NCI-H510A treated with DMSO at 0.1 percent for 48 hours (cell line): ENCODE results near the gene GRAP2.
"Not testable (repeated sequence)": the region's sequence is repeated elsewhere in the genome, so short reads cannot be mapped to it uniquely, and the experiment has no call there.

Experiments used
- DNase-seq: peaks from one replicate; lab custom pipeline; 2025; lab: John Stamatoyannopoulos, UW

Gene GRAP2

DNA sequence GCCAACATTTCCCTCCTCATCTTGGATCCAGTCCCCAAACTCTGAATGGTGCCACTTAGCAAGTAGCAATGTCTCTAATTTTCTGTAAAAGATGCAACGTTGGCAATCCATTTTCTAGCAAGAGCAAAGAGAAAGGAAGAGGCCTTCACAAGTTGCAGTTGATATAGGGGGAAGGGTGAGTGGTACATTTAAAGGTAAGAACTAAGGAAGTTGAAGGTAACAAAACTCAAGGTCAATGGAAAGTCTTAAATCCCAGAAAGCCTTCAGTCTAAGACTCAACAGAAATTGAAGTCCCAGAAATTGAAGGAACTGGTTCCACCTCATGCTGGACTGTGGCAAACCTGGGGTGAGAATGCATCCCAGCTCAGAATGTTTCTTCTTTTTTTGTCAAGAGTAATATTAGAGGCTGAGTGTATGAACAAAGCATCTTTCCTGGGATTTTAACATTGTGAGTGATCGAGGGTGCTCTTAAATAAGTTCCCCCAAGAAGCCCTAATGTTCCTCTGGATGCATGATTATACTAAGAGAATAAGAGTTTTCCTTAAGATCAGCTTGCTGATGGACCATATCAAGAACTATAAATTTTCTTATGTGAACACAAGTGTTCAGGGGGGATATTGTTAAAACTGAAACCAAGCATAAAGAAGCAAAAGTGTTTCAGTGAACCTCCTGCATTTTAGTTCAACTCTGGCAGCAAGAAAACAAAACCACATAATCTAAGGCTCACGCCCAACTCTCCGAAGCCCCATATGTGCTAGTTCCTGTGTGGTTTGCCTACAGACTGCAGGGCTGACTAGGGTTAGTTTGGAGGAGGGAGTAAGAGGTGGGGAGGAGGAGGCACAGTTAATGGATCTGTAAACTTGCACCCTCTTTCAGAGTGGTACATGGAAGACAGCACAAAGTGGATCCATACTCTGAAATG, at the start of gene GRAP2:
TSS of gene GRAP2 (plus strand) at position 779 of the 922 bp plus-strand sequence. CDS start 46,023 bp downstream, outside the sequence.
- DNase-seq = no peak

GRCh38 chr22:39851606-39852315, 49.1 kb upstream of the GRAP2 start:
- no peak for DNase-seq

GRCh38 chr22:39852799-39853198, 48.1 kb upstream of the GRAP2 start:
- no peak for DNase-seq

DNA sequence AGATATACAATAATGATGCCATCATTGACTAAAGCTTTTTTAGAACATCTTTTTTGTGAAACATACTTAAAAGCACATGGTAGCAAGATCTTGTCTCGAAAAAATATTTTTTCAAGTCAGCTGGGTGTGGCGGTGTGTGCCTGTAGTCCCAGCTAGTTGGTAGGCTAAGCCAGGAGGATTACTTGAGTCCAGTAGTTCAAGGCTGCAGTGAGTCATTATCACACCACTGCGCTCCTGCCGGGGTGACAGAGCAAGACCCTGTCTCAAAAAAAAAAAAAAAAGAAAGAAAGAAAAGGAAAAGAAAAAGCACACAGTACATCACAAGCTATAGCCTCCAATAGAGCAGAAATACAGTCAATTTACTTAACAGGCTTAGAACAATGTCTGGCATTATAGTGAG, 44.3 kb upstream of the GRAP2 start:
- DNase-seq = no peak

DNA sequence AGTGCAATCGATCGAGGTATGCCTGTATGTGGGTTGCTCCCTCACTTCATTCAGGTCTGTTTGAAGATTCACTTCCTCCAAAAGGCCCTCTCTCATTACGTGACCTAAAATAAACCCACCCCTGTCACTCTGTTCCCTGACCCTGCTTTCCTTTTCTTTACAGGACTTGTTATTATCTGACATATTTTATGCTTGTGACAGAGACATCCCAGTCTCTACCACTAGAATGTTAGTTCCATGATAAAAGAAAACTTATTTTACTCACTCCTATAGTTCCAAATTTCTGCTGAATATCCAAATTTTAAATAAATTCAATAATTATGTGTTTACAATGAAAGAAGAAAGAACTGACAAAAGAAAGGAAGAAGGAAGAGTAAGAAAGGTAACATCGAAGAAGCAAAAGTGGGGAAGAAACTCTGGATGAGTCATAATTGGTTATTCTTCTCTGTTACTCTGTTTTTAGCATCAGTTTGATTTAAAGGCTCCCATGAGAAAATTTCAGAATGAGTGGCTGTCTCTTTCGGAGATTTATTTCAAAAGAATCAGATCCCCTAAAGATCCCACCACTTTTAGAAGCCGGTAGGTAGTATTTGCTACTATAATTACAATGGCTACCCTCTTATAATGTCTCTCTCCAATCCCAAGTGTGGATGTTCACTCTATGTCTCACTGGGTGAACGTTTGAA, 40.8 kb upstream of the GRAP2 start:
- DNase-seq = no peak

DNA sequence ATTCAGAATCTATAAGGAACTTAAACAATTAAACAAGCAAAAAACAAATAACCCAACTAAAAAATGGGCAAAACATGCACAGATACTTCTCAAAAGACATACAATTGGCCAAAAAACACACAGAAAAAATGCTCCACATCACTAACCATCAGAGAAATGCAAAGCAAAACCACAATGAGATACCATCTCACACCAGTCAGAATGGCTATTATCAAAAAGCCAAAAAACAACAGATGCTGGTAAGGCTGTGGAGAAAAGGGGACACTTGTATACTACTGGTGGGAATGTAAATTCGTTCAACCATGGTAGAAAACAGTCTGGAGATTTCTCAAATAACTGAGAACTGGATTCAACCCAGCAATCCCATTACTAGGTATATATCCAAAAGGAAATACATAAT, 32.1 kb upstream of the GRAP2 start:
- DNase-seq = no peak

DNA sequence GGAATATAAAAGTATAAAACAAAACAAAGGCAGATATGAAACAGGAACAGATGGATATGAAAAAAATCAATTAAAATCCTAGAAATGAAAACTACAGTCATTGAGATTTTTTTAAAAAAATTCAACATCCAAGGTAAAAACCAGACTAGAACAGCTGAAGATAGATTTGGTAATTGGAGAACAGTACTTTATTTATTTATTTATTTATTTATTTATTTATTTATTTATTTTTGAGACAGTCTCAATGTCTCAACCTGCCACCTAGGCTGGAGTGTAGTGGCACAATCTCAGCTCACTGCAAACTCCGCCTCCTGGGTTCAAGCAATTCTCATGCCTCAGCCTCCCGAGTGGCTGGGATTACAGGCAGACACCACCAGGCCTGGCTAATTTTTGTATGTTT, 31.1 kb upstream of the GRAP2 start:
- DNase-seq = not testable (repeated sequence)

DNA sequence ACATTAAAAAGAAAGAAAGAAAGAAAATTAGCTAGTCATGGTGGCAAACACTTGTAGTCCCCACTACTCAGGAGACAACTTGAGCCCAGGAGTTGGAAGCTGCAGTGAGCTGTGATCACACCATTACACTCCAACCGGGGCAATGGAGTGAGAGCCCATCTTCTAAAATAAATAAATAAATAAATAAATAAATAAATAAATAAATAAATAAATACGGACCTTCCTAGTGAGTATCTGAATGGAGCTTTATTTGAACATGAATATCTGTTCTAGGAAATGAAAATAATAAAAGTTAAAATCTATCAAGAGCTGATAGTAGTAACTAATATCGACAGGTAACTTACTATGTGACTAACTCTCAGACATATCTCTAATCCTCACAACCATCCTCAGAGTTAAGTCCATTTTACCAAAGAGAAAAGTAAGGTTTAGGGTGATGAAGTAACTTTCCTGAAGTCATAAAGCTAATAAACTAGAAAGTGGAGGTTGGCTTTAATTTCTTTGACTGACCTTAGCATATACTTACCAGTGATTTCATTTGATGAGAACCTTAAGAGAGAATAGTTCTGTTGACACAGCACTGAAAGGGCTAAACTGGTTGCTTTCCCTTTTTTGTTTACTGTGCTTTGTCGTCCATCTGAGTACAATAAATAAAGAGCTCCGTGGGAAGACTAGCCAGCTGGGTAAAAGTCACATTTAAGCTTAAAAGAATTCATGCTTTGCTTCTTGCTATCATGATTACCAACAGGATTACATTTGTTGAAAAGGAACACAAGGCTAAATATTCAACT, 29.7 kb upstream of the GRAP2 start:
- no peak for DNase-seq

GRCh38 chr22:39872548-39872947, 28.3 kb upstream of the GRAP2 start:
- DNase-seq = no peak

GRCh38 chr22:39873965-39874364, 26.9 kb upstream of the GRAP2 start:
- DNase-seq = no peak

GRCh38 chr22:39875176-39875885, 25.6 kb upstream of the GRAP2 start:
- DNase-seq = not testable (repeated sequence)

DNA sequence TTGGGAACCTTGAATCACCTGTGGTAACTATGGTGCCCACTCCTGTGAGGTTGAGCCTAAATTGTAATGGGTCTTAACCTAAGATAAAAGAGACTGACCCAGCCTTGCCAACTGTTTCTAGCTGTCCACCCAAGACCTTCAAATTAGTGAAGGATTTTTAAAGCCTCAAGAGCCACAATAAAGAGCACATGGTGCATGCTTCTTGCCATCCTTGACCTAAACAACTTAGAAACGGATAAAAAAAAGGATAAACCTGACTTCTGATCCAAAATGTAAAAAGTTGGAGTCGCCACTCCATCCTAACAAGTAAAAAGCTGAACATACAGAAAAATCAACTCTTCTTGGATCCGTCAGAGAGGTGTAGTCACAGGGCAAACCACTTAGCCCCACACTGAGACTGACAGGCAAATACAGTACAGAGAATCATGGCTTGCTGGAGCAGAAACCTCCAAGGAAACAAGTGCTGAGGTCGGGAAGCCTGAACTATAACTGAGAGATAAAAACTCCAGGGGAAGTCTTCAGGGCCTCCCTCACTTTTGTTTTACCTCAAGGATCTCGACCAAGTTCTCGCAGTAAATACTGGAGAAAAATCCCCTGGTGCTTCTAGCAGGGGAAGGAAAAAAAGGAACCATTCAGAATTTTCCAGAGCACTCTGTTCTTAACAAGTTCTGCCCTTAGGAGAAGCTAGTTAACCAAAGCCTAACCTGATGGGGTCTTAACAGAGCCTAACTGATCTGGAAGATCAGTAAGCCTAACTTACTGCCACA, 23.6 kb upstream of the GRAP2 start:
- DNase-seq = no peak

- no peak for DNase-seq
Observed at GRCh38 chr22:39880722-39881121, 20.2 kb upstream of the GRAP2 start.

DNA sequence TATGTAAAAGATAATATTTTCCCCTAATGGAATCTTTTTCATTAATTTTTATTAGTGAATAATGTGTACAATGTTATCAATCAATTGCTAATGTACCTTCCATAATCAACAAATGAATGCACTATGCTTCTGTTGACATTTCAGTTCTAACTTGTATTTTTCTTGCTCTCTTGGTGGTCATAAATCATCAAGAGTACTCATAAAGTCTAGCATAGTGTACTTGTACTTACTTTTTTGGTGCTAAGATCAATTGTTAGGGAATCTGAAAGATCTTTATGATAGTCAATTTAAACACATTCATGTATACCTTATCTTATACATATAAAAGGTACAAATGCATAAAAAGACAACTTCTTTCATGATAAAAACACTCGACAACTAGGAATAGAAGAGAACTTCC, 17.8 kb upstream of the GRAP2 start:
- DNase-seq = no peak

DNA sequence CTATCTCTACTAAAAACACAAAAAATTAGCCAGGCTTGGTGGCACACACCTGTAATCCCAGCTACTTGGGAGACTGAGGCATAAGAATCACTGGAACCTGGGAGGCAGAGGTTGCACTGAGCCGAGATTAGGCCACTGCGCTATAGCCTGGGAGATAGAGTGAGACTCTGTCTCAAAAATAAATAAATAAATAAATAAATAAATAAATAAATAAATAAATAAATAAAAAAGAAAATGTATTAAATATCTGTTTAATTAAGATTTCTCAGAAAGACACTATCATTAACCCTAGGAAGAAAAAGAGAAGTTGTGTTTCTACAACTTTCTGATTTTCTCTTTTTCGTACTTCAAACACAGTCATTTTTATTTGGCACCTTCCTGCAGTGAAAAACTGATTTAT, 11.0 kb upstream of the GRAP2 start:
- DNase-seq = not testable (repeated sequence)

GRCh38 chr22:39893526-39893925, 7.4 kb upstream of the GRAP2 start, which contains the start of gene ENTHD1:
ENTHD1 (minus strand) TSS chr22:39893760; CDS start chr22:39887748, 6,012 bp downstream.
- no peak for DNase-seq

GRCh38 chr22:39894554-39895092, 6.3 kb upstream of the GRAP2 start:
- DNase-seq = peak; percentile 4

DNA sequence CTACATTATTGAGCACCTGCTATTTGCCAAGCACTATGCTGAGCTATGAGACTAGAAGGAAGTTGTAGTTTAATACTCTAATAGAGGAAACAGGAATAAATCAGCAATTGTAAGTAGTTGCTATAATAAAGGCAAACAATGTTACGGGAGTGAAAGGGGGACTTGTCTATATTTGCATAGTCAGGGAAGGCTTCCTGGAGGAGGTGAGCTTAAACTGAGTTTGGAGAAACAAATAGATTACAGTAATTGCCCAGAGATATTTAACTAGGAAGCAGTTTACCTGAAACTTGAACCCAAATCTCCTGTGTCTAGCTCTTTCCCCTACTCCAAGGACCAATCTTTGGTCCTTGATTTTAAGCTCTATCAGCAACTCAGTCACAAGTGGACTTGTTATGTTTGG, 5.2 kb upstream of the GRAP2 start:
- DNase-seq = no peak

DNA sequence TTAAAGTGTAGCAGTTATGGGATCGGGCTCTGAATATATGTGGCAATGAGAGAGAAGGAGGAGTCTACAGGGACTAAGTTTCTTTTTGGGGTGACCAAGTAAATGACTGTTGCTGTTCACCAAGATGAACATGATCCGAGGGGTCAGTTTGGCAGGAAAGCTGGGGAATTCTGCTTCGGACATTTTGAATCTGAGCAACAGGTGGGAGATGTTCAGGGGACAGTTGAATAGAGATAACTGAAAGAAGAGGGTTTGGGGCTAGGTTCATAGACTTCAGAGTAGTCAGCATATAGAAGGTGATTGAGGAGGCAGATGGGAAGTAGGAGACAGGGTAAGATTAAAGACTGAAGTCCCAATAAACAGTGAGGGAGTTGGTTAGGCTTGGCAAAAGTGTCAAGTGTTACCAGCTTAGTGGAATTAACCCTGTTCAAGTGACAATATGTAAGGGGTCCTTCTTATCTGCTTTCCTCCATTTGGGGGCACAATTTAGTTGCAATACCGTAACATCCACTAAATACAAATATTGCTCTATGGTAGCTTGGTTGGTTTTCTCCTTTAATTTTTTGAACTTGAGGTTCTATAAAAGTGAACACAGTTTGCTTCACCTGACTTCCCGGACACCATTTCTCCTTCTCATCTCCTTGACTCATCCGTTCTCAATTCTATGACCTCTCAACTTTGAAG, 4.4 kb upstream of the GRAP2 start:
- DNase-seq = no peak
